ENCODE measurements around the gene RBM7. TPM values are rescaled to one million over a fixed set of nuclear protein-coding genes. Genes with fewer than 3 reads are reported as not detected.

Gene RBM7, protein sequence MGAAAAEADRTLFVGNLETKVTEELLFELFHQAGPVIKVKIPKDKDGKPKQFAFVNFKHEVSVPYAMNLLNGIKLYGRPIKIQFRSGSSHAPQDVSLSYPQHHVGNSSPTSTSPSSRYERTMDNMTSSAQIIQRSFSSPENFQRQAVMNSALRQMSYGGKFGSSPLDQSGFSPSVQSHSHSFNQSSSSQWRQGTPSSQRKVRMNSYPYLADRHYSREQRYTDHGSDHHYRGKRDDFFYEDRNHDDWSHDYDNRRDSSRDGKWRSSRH
- 3.2 TPM for total RNA-seq

GRCh38 chr11:114400216-114400914 is at the start of gene RBM7, which contains the start of gene C11orf71:
TSS of gene RBM7 (plus strand) at chr11:114400666. CDS start at chr11:114400672, 6 bp downstream.
TSS of gene C11orf71 (minus strand) at chr11:114400511. CDS start at chr11:114400331, 180 bp downstream.
- intact Hi-C loops (cut with DNase I): loop anchor here (1.0 to 5.0 kb wide), 4 partner anchors 34 to 103 kb away; partner anchors contain the start of genes NNMT and REXO2
- H3K27me3 ChIP-seq: no peaks in the 10 kb centered on the region
- H3K4me1 ChIP-seq: peaks cover 0 to 29% of the 10 kb centered on the region in 2 donors
- TF ChIP-seq, protein P1, sequence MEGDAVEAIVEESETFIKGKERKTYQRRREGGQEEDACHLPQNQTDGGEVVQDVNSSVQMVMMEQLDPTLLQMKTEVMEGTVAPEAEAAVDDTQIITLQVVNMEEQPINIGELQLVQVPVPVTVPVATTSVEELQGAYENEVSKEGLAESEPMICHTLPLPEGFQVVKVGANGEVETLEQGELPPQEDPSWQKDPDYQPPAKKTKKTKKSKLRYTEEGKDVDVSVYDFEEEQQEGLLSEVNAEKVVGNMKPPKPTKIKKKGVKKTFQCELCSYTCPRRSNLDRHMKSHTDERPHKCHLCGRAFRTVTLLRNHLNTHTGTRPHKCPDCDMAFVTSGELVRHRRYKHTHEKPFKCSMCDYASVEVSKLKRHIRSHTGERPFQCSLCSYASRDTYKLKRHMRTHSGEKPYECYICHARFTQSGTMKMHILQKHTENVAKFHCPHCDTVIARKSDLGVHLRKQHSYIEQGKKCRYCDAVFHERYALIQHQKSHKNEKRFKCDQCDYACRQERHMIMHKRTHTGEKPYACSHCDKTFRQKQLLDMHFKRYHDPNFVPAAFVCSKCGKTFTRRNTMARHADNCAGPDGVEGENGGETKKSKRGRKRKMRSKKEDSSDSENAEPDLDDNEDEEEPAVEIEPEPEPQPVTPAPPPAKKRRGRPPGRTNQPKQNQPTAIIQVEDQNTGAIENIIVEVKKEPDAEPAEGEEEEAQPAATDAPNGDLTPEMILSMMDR (IDR thresholded peaks at IDR 0.05): no peak
- H3K27ac ChIP-seq: peak within 1 kb of the TSS; percentile 96 to 98
- peak; percentile 92 to 99 for DNase-seq (ENCODE audit: low spot score in 2 of 2)
- H3K4me3 ChIP-seq: peak within 1 kb of the TSS; percentile 59 to 81
- peaks cover 0 to 4% of the 10 kb centered on the region in 2 donors for H3K36me3 ChIP-seq
- H3K9me3 ChIP-seq: no peaks in the 10 kb centered on the region

DNA sequence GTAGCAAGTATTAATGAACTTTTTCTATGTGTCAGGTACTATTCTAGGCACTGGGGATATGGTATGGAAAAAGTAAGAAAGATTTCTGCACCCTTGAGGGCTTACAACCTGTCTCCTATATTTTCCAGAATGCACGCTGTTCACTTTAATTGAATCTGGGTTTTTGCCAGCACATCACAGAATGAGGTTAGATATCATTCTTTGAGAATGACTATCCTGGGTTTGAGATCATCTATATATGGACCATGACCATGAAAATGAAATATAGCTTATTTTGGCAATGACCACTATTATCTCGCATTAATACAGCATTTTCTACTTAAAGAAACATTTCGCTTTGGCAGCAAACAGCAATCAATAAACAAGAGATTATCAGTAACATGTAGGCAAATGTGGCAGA is 47.0 kb upstream of the RBM7 start:
- Histone ChIP-seq H3K4me1 (no peaks in the 10 kb centered on the region), H3K4me3 (no peak overlapping the region), H3K36me3 (no peaks in the 10 kb centered on the region), H3K9me3 (no peaks in the 10 kb centered on the region), H3K27ac (no peak overlapping the region), H3K27me3 (no peaks in the 10 kb centered on the region)
- intact Hi-C loops (cut with DNase I): loop anchor here (5.0 kb wide), 1 partner anchor 409 kb away; no protein-coding TSS in a partner anchor
- TF ChIP-seq, protein P1 (IDR thresholded peaks at IDR 0.05): no peak
- no peak for DNase-seq (ENCODE audit: low spot score in 2 of 2)

GRCh38 chr11:114354076-114354475 is 46.4 kb upstream of the RBM7 start:
- Histone ChIP-seq H3K27me3 (no peaks in the 10 kb centered on the region), H3K27ac (no peak overlapping the region), H3K4me3 (no peak overlapping the region), H3K36me3 (no peaks in the 10 kb centered on the region), H3K4me1 (no peaks in the 10 kb centered on the region), H3K9me3 (no peaks in the 10 kb centered on the region)
- TF ChIP-seq, protein P1 (IDR thresholded peaks at IDR 0.05): no peak
- intact Hi-C loops (cut with DNase I): loop anchor here (5.0 kb wide), 1 partner anchor 408 kb away; no protein-coding TSS in a partner anchor
- DNase-seq (ENCODE audit: low spot score in 2 of 2): no peak

GRCh38 chr11:114358716-114359115 is 41.8 kb upstream of the RBM7 start:
- no peaks in the 10 kb centered on the region for H3K9me3 ChIP-seq
- no peak overlapping the region for H3K27ac ChIP-seq
- no peak overlapping the region for H3K4me3 ChIP-seq
- intact Hi-C loops (cut with DNase I): no loop called here
- no peaks in the 10 kb centered on the region for H3K4me1 ChIP-seq
- TF ChIP-seq, protein P1 (IDR thresholded peaks at IDR 0.05): no peak
- no peaks in the 10 kb centered on the region for H3K27me3 ChIP-seq
- H3K36me3 ChIP-seq: no peaks in the 10 kb centered on the region
- DNase-seq (ENCODE audit: low spot score in 2 of 2): no peak

DNA sequence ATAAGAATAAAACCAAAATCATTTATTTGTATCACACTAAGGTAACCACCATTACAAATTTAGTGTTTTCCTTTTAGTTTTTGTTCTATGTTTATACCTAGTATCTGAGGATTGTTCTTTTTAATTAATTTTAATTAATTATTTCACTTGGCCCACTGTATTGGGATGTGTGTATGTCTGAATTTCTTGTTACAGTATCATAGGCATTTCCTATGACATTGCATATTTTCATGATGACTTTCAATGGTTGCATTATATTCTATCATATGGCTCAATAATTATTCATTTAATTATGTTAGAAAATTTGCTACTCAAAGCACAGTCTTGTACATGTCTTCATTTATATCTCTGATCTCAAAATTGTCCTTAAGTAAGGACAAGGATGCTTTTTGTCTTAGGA is 41.1 kb upstream of the RBM7 start:
- no peaks in the 10 kb centered on the region for H3K9me3 ChIP-seq
- no peaks in the 10 kb centered on the region for H3K4me1 ChIP-seq
- no peak for DNase-seq (ENCODE audit: low spot score in 2 of 2)
- TF ChIP-seq, protein P1 (IDR thresholded peaks at IDR 0.05): no peak
- no peaks in the 10 kb centered on the region for H3K36me3 ChIP-seq
- no peak overlapping the region for H3K4me3 ChIP-seq
- H3K27me3 ChIP-seq: no peaks in the 10 kb centered on the region
- intact Hi-C loops (cut with DNase I): no loop called here
- H3K27ac ChIP-seq: no peak overlapping the region
